Activated naive CD8-positive, alpha-beta T cell (primary cell): ENCODE measurements around the gene HERC5.

Experiments used
- H3K27ac Mint-ChIP-seq: one replicate; pipeline ENCODE4 v1.8.0; 2021; ENCODE audit warnings: mixed read lengths
- H3K27me3 Mint-ChIP-seq: one replicate; pipeline ENCODE4 v1.8.0; 2021; ENCODE audit warnings: mixed read lengths
- H3K36me3 Mint-ChIP-seq: one replicate; pipeline ENCODE4 v1.8.0; 2021; ENCODE audit warnings: mixed read lengths
- H3K4me1 Mint-ChIP-seq: one replicate; pipeline ENCODE4 v1.8.0; 2021; ENCODE audit warnings: low read depth, mixed read lengths
- H3K4me3 Mint-ChIP-seq: one replicate; pipeline ENCODE4 v1.8.0; 2021; ENCODE audit warnings: mild to moderate bottlenecking, mixed read lengths
- H3K9me3 Mint-ChIP-seq: one replicate; pipeline ENCODE4 v1.8.0; 2021; ENCODE audit warnings: low read depth, mixed read lengths

Gene HERC5

DNA sequence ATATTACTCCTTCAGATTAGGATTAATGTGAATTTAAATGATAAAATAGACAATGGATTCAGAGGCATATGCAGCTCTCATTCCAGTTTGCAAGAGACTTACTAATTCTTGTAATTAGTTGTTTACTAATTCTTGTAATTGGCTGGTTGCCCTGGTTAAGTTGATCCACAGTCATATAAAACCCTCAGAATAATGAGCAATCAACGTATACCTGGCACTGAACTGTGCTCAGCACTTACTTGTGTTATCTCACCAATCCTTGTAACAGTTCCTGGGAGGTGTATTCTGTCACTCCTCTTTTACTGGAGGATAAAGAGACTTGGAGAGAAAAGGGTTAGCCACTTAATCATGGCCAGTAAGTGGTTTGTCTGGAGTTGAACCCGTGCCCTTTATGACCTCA lies 10.5 kb downstream of the HERC5 start:
- H3K9me3 Mint-ChIP-seq = no peaks in the 10 kb centered on the region
- peaks cover 36% of the 10 kb centered on the region for H3K36me3 Mint-ChIP-seq
- no peak overlapping the region for H3K4me3 Mint-ChIP-seq
- peaks cover under 1% of the 10 kb centered on the region for H3K4me1 Mint-ChIP-seq
- H3K27ac Mint-ChIP-seq = no peak overlapping the region
- H3K27me3 Mint-ChIP-seq = no peaks in the 10 kb centered on the region

DNA sequence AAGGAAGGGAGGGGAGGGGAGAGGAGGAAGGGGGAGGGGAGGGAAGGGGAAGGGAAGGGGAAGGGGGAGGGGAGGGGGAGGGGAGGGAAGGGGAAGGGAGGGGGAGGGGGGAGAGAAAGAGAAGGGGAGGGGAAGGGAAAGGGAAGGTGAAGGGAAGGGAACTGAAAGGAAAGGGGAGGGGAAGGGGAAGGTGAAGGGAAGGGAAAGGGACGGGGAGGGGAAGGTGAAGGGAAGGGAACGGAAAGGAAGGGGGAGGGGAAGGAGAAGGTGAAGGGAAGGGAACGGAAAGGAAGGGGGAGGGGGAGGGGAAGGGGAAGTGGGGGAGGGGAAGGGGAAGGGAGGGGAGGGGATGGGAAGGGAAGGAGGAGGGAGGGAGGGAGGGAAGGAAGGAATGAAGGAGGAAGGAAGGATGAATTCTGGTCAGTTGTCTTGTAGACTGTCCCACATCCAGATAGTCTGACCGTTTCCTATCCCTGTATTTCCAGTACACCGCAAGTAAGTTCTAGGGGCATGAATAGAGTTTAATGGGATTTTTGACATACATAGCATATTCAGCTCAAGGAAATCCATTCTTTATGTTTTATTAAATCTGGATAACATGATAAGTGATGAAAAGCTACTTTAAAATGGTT lies 20.4 kb downstream of the HERC5 start:
- Mint-ChIP-seq H3K4me3 (no peak overlapping the region), H3K36me3 (peaks cover 26% of the 10 kb centered on the region), H3K4me1 (no peaks in the 10 kb centered on the region), H3K9me3 (no peaks in the 10 kb centered on the region), H3K27ac (no peak overlapping the region), H3K27me3 (no peaks in the 10 kb centered on the region)

DNA sequence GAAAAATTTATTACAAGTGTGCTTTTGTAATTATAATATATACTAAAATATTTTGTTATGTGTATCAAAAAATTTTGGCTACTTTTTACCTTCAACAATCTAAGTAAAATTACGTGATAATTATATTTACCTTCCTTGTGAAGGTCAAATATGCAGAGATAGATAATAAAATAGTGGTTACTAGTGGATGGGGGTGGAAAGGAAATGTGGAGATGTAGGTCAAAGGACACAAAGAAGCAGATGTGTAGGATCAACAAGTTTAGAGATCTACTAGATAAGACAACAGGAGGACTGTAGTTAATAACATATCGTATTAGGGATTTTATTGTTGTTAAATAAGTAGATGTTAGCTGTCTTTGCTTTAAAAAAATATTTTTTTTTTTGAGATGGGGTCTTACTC lies 21.3 kb downstream of the HERC5 start:
- no peaks in the 10 kb centered on the region for H3K27me3 Mint-ChIP-seq
- H3K9me3 Mint-ChIP-seq = no peaks in the 10 kb centered on the region
- peaks cover 24% of the 10 kb centered on the region for H3K36me3 Mint-ChIP-seq
- H3K27ac Mint-ChIP-seq = no peak overlapping the region
- no peaks in the 10 kb centered on the region for H3K4me1 Mint-ChIP-seq
- no peak overlapping the region for H3K4me3 Mint-ChIP-seq

GRCh38 chr4:88481537-88481936 lies 24.6 kb downstream of the HERC5 start:
- no peak overlapping the region for H3K4me3 Mint-ChIP-seq
- H3K4me1 Mint-ChIP-seq = no peaks in the 10 kb centered on the region
- no peak overlapping the region for H3K27ac Mint-ChIP-seq
- no peaks in the 10 kb centered on the region for H3K9me3 Mint-ChIP-seq
- H3K27me3 Mint-ChIP-seq = no peaks in the 10 kb centered on the region
- peaks cover 16% of the 10 kb centered on the region for H3K36me3 Mint-ChIP-seq

- Mint-ChIP-seq H3K27me3 (no peaks in the 10 kb centered on the region), H3K9me3 (no peaks in the 10 kb centered on the region), H3K27ac (peak overlapping the region; percentile 11), H3K4me1 (peaks cover 12% of the 10 kb centered on the region), H3K4me3 (no peak overlapping the region), H3K36me3 (peaks cover 8% of the 10 kb centered on the region)
Measured at GRCh38 chr4:88489100-88489761, 32.3 kb downstream of the HERC5 start.

- no peak overlapping the region for H3K27ac Mint-ChIP-seq
- no peaks in the 10 kb centered on the region for H3K4me1 Mint-ChIP-seq
- H3K27me3 Mint-ChIP-seq = no peaks in the 10 kb centered on the region
- no peaks in the 10 kb centered on the region for H3K9me3 Mint-ChIP-seq
- peaks cover 9% of the 10 kb centered on the region for H3K36me3 Mint-ChIP-seq
- H3K4me3 Mint-ChIP-seq = no peak overlapping the region
Measured at GRCh38 chr4:88497859-88498409, 41.0 kb downstream of the HERC5 start.

DNA sequence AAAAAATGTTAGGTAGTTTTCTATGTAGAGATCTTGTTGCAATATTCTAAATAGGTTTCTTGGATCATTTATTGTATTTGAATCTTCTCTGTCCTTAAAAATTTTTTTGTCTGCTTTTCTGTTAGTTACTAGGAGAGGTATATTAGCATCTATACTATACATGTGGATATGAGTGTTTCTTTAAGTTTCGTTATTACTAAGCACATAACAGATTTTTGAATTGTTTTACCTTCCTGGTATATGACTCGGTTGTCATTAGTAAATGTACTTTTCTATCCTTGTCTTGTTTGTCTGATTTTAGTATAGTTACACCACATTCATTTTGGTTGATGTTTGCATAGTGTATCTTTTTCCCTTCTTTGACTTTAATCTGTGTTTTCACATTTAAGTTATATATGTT lies 46.4 kb downstream of the HERC5 start:
- H3K36me3 Mint-ChIP-seq = peaks cover 8% of the 10 kb centered on the region
- H3K9me3 Mint-ChIP-seq = no peaks in the 10 kb centered on the region
- no peak overlapping the region for H3K4me3 Mint-ChIP-seq
- no peaks in the 10 kb centered on the region for H3K4me1 Mint-ChIP-seq
- no peaks in the 10 kb centered on the region for H3K27me3 Mint-ChIP-seq
- H3K27ac Mint-ChIP-seq = peak overlapping the region; percentile 10

DNA sequence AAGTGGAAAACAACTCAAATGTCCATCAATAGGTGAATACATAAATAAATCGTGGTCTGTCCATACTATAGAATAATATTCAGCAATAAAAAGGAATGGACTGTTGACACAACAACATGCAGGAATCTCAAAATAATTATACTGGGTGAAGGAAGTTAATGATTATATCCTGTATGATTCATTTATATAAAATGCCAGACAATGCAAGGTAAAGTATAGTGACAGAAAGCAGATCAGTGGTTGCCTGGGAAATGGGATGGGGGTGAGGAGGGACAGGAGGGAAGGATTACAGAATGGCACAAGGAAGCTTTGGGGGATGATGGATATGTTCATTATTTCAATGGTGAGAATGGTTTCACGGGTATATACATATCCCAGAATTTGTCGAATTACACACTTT lies 54.3 kb downstream of the HERC5 start:
- H3K4me1 Mint-ChIP-seq = no peaks in the 10 kb centered on the region
- no peak overlapping the region for H3K4me3 Mint-ChIP-seq
- peaks cover 2% of the 10 kb centered on the region for H3K27me3 Mint-ChIP-seq

DNA sequence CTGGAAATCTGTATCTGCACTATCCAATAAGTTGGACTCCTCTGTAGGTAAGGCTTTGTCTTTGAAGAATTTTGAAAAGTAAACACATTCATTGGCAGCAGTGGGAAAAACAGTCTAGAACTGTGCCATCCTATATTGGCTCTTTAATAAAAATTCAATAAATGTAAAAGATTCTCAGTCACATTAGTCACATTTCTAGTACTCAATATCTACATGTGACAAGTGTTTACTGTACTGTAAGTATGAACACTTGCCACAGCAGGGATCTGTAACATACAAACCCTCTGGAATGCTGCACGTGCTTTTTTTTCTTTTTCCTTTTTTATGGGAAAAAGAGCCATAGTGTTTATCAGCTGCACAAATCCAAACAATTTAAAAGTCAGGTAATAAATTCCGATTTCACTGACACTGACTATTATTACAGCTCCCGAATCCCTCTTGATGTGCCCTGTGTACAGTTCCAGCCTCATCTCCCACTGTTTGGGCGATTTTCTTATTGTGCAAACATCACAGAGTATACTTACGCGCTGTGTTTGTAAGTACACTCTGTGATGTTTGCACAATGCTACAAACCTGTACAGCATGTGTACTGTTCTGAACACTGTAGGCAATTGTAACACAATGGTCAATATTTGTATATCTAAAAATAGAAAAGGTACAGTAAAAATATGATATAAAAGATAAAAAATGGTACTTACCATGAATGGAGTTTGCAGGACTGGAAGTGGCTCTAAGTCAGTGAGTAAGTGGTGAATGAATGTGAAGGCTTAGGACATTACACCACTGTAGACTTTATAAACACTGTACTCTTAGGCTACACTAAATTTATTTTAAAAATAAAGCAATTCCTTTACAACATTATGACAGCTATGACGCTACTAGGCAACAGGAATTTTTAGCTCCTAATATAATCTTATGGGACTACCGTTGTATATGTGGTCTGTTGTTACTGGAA lies 57.9 kb downstream of the HERC5 start:
- no peak overlapping the region for H3K4me3 Mint-ChIP-seq
- H3K9me3 Mint-ChIP-seq = no peaks in the 10 kb centered on the region
- H3K27me3 Mint-ChIP-seq = peaks cover 2% of the 10 kb centered on the region
- H3K4me1 Mint-ChIP-seq = no peaks in the 10 kb centered on the region
- H3K27ac Mint-ChIP-seq = no peak overlapping the region
- H3K36me3 Mint-ChIP-seq = no peaks in the 10 kb centered on the region

More for the DNA sequence above, 54.3 kb downstream of the HERC5 start:
- Mint-ChIP-seq H3K36me3 (no peaks in the 10 kb centered on the region), H3K9me3 (no peaks in the 10 kb centered on the region), H3K27ac (no peak overlapping the region)

DNA sequence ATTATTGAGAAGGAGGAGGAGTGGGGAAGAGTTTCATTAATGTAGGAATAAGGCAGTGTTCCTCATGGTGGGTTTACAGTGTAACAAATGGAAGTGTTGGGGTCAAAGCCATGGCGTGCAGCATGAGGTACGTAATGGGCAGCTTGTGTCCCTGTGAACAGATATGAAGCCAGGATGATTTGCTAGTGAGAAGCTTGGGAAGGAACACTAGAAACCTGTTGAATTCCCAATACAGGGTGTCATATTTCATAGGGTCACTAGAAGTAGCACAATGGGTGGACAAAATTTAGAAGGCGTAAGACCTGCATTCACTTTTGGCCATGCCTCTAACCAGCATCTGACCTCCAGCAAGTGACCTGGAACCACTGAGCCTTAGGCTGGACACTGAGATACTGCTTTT lies 59.8 kb downstream of the HERC5 start:
- Mint-ChIP-seq H3K27ac (no peak overlapping the region), H3K36me3 (no peaks in the 10 kb centered on the region), H3K4me3 (no peak overlapping the region), H3K4me1 (peaks cover 6% of the 10 kb centered on the region), H3K27me3 (peaks cover 2% of the 10 kb centered on the region), H3K9me3 (no peaks in the 10 kb centered on the region)

DNA sequence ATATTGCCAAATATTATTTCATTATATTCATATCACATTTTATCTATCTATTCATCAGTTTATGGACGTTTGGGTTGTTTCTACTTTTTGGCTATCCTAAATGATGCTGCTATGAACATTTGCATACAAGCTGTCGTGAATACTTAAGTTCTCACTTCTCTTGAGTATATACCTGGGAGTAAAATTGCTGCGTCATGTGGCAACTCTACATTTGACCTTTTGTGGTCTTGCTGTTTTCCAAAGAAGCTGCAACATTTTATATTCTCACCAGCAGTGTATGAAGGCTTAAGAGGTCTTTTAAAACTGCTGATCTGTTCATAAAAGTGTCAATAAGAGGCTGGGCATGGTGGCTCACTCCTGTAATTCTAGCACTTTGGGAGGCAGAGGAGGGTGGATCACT lies 60.9 kb downstream of the HERC5 start:
- no peaks in the 10 kb centered on the region for H3K36me3 Mint-ChIP-seq
- H3K4me1 Mint-ChIP-seq = peaks cover 16% of the 10 kb centered on the region
- H3K27me3 Mint-ChIP-seq = peaks cover 2% of the 10 kb centered on the region
- H3K4me3 Mint-ChIP-seq = no peak overlapping the region
- no peaks in the 10 kb centered on the region for H3K9me3 Mint-ChIP-seq
- H3K27ac Mint-ChIP-seq = no peak overlapping the region

DNA sequence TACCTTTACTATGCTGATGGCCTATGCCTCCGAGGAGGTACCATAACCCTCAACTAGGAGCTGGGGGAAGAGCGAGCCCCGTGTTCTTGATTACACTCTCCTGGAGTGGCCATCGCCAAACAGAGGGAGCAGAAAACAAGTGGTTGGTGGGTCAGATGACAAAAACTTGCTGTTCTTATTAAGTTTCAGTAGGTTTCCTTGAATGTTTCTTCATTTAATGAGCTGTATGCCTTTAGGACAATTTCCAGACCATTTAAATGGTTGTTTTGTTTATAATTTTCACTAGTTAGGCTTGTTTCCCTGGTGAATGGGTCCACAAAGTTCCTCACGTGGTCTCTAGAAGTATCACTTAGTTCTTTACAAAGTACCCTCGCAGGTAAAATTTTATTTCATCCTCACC lies 62.0 kb downstream of the HERC5 start:
- H3K36me3 Mint-ChIP-seq = no peaks in the 10 kb centered on the region
- H3K4me1 Mint-ChIP-seq = peaks cover 17% of the 10 kb centered on the region
- no peak overlapping the region for H3K4me3 Mint-ChIP-seq
- no peaks in the 10 kb centered on the region for H3K9me3 Mint-ChIP-seq
- H3K27ac Mint-ChIP-seq = no peak overlapping the region
- peaks cover 2% of the 10 kb centered on the region for H3K27me3 Mint-ChIP-seq

- Mint-ChIP-seq H3K4me1 (peaks cover 36% of the 10 kb centered on the region), H3K4me3 (peak overlapping the region; percentile 96), H3K27me3 (no peaks in the 10 kb centered on the region), H3K9me3 (no peaks in the 10 kb centered on the region), H3K27ac (peak overlapping the region; percentile 89), H3K36me3 (no peaks in the 10 kb centered on the region)
Measured at GRCh38 chr4:88522702-88523324, 65.9 kb downstream of the HERC5 start.

DNA sequence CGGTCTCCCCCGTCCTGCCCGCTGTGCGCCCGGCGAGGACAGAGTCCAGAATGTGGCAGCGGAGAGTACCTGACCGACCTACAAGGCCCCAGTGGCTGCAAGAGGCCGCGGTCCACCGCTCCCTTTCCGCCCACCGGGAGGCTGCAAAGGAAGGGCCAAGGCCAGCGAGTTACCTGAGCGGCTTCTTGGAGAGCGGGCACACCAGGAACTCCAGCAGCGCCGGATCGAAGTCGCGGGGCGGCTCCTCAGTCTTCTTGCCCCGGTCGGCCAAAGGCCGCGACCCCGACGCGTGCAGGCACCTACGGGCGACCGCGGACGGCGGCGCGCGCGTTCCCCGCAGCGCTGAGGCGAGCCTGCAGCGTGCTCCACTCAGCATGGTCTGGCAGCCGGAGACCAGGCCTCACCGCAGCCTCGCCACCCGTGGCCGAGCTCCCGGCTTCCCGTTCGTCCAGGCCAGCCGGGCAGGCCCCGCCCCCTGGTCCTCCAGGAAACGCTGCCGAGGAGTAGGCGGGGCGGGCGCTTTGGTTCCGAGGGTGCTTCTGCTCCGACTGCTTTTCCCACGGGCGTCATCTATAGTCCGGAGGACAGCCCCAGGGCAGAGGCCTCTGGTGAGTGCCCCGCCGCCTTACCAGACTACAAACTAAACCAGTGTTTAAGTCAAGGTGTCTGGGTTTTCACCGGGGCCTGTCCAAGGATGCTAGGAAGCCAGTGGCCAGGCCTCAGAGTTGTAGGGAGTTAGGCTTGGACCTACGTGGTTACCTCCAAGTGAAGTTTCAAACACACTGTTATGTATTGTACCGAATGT lies 66.6 kb downstream of the HERC5 start, which contains the start of gene PYURF:
PYURF (minus strand) TSS at position 452 of the 805 bp plus-strand sequence; CDS start at position 376, 76 bp downstream.
- H3K27me3 Mint-ChIP-seq = no peaks in the 10 kb centered on the region
- no peaks in the 10 kb centered on the region for H3K36me3 Mint-ChIP-seq
- peaks cover 36% of the 10 kb centered on the region for H3K4me1 Mint-ChIP-seq
- H3K9me3 Mint-ChIP-seq = no peaks in the 10 kb centered on the region
- H3K27ac Mint-ChIP-seq = peak within 1 kb of the TSS; percentile 89
- H3K4me3 Mint-ChIP-seq = peak within 1 kb of the TSS; percentile 96
